ENCODE results near the gene DMRT3. TPM values are rescaled to one million over a fixed set of nuclear protein-coding genes. Genes with fewer than 3 reads are reported as not detected.
"Not testable (repeated sequence)": the region's sequence is repeated elsewhere in the genome, so short reads cannot be mapped to it uniquely, and the experiment has no call there.

The DMRT3 gene
- polyA plus RNA-seq, 1 donor from 2014 or later: not detected

DNA sequence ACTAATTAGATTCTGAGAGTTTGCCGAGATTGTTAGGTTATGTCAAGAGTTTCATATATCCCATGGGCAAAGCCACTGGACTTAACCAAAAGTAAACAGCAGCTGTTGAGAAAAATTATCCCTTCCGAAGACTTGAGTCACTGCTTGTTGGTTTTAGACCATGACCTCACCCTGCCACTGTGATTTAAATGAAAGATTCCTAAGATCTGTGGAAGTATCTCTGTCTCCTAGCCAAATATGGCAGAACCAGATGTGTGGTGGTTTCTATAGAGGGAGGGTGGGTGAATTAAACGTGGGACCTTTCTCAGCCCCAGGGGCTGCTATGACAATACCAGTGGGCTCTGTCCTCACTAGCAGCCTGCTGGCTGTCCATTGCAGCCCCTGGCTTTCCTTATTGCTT lies 19.3 kb downstream of the DMRT3 start:
- Histone ChIP-seq H3K4me2 (ENCODE audit: low read length) (no peak overlapping the region), H3K9ac (ENCODE audit: low read length) (no peak overlapping the region), H3K79me2 (replicated peaks; ENCODE audit: insufficient read depth, low read length) (no peaks in the 10 kb centered on the region), H3K27me3 (ENCODE audit: insufficient read depth, low read depth, low read length) (peaks cover 3% of the 10 kb centered on the region), H4K20me1 (ENCODE audit: insufficient read depth) (no peaks in the 10 kb centered on the region), H2AFZ (ENCODE audit: low read depth, low read length) (no peak overlapping the region), H3K36me3 (ENCODE audit: insufficient read depth, low read length) (no peaks in the 10 kb centered on the region), H3K9me2 (ENCODE audit: insufficient read depth, low read length) (no peaks in the 10 kb centered on the region), H3F3A (ENCODE audit: insufficient read depth, low read length, poor library complexity, severe bottlenecking) (no peaks in the 10 kb centered on the region), H3K9me3 (ENCODE audit: low read length) (no peaks in the 10 kb centered on the region), H3K27ac (ENCODE audit: low read length) (no peak overlapping the region), H3K4me3 (ENCODE audit: low read length) (no peak overlapping the region)
- TF ChIP-seq TAF1 (IDR thresholded peaks at IDR 0.05; ENCODE audit: low read depth) (no peak), EZH2 (IDR thresholded peaks at IDR 0.05; ENCODE audit: borderline replicate concordance, insufficient read depth, low read length, poor library complexity, severe bottlenecking) (no peak), RAD21 (conservative IDR thresholded peaks at IDR 0.05) (no peak), POLR2AphosphoS5 (IDR thresholded peaks at IDR 0.05) (no peak), MXI1 (conservative IDR thresholded peaks at IDR 0.05; ENCODE audit: poor library complexity, severe bottlenecking) (no peak), EP300 (conservative IDR thresholded peaks at IDR 0.05; ENCODE audit: poor library complexity, severe bottlenecking) (no peak), SMC3 (conservative IDR thresholded peaks at IDR 0.05; ENCODE audit: poor library complexity) (no peak)
- TF ChIP-seq, protein P1, sequence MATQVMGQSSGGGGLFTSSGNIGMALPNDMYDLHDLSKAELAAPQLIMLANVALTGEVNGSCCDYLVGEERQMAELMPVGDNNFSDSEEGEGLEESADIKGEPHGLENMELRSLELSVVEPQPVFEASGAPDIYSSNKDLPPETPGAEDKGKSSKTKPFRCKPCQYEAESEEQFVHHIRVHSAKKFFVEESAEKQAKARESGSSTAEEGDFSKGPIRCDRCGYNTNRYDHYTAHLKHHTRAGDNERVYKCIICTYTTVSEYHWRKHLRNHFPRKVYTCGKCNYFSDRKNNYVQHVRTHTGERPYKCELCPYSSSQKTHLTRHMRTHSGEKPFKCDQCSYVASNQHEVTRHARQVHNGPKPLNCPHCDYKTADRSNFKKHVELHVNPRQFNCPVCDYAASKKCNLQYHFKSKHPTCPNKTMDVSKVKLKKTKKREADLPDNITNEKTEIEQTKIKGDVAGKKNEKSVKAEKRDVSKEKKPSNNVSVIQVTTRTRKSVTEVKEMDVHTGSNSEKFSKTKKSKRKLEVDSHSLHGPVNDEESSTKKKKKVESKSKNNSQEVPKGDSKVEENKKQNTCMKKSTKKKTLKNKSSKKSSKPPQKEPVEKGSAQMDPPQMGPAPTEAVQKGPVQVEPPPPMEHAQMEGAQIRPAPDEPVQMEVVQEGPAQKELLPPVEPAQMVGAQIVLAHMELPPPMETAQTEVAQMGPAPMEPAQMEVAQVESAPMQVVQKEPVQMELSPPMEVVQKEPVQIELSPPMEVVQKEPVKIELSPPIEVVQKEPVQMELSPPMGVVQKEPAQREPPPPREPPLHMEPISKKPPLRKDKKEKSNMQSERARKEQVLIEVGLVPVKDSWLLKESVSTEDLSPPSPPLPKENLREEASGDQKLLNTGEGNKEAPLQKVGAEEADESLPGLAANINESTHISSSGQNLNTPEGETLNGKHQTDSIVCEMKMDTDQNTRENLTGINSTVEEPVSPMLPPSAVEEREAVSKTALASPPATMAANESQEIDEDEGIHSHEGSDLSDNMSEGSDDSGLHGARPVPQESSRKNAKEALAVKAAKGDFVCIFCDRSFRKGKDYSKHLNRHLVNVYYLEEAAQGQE (IDR thresholded peaks at IDR 0.05; ENCODE audit: borderline replicate concordance): no peak
- TF ChIP-seq, protein P2, sequence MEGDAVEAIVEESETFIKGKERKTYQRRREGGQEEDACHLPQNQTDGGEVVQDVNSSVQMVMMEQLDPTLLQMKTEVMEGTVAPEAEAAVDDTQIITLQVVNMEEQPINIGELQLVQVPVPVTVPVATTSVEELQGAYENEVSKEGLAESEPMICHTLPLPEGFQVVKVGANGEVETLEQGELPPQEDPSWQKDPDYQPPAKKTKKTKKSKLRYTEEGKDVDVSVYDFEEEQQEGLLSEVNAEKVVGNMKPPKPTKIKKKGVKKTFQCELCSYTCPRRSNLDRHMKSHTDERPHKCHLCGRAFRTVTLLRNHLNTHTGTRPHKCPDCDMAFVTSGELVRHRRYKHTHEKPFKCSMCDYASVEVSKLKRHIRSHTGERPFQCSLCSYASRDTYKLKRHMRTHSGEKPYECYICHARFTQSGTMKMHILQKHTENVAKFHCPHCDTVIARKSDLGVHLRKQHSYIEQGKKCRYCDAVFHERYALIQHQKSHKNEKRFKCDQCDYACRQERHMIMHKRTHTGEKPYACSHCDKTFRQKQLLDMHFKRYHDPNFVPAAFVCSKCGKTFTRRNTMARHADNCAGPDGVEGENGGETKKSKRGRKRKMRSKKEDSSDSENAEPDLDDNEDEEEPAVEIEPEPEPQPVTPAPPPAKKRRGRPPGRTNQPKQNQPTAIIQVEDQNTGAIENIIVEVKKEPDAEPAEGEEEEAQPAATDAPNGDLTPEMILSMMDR (IDR thresholded peaks at IDR 0.05; ENCODE audit: poor library complexity, severe bottlenecking): no peak

GRCh38 chr9:998299-999110 lies 22.1 kb downstream of the DMRT3 start:
- H3K9me3 ChIP-seq (ENCODE audit: low read length); H3K9ac ChIP-seq (ENCODE audit: low read length); H3K36me3 ChIP-seq (ENCODE audit: insufficient read depth, low read length); H2AFZ ChIP-seq (ENCODE audit: low read depth, low read length); H3K79me2 ChIP-seq (replicated peaks; ENCODE audit: insufficient read depth, low read length); H3K9me2 ChIP-seq (ENCODE audit: insufficient read depth, low read length); H4K20me1 ChIP-seq (ENCODE audit: insufficient read depth); H3K4me2 ChIP-seq (ENCODE audit: low read length); H3K27ac ChIP-seq (ENCODE audit: low read length); H3K27me3 ChIP-seq (ENCODE audit: insufficient read depth, low read depth, low read length); H3K4me3 ChIP-seq (ENCODE audit: low read length); H3F3A ChIP-seq (ENCODE audit: insufficient read depth, low read length, poor library complexity, severe bottlenecking): not testable (repeated sequence)

Measured in neural cell (in vitro differentiated cells).